ENCODE data around the gene MASP1. TPM values are rescaled to one million over a fixed set of nuclear protein-coding genes. Genes with fewer than 3 reads are reported as not detected.

MASP1 gene
- total RNA-seq, 2 experiments from 2014 or later = not detected

DNA sequence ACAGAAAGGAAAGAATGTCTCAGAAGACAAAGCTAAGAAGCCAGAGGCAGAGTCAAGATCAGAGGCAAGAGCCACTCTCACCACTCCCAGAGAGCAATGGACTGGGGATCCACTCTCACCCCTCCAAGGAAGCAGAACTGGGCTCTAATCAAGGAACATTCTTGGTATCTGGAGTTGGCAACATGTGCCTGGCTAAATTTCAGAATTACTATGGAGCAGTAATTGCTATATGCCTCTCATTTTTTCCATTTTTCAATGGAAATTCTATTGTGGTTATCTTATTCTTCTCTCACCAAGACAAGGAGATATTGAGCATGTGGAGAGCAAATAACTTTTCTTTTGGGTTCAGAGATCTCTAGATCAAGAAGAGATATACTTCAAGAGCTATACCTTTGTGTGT, 22.1 kb downstream of the MASP1 start:
- peaks cover 8% of the 10 kb centered on the region for H3K27me3 Mint-ChIP-seq
- H3K9me3 Mint-ChIP-seq (ENCODE audit: low read depth) = no peaks in the 10 kb centered on the region
- H3K4me1 Mint-ChIP-seq = no peaks in the 10 kb centered on the region
- H3K4me3 Mint-ChIP-seq = no peak overlapping the region
- DNase-seq (no peak), ATAC-seq (no peak)
- CTCF ChIA-PET = no interaction called here
- H3K27ac Mint-ChIP-seq = no peak overlapping the region
- no peaks in the 10 kb centered on the region for H3K36me3 Mint-ChIP-seq

DNA sequence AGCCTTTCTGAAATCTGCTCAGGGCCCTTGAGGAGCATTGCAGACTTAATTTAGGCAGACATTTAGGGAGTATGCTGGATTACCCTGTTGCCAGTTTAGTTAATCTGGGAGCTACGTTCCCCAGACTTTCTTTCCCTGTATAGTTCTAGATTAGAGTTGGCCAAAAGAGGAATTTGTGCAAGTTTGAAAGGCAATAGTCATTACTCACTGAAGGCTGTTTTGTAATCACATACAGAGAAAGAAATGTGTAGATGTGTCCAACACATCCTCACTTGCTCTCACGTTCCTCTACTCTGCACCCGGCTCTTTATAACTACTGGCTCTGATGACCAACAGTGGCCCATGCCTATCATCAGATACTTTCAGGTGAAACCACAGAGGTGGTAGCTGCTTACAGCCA, 24.2 kb downstream of the MASP1 start:
- no peaks in the 10 kb centered on the region for H3K36me3 Mint-ChIP-seq
- no peaks in the 10 kb centered on the region for H3K4me1 Mint-ChIP-seq
- no peak for DNase-seq
- no peaks in the 10 kb centered on the region for H3K9me3 Mint-ChIP-seq (ENCODE audit: low read depth)
- H3K4me3 Mint-ChIP-seq = no peak overlapping the region
- H3K27ac Mint-ChIP-seq = no peak overlapping the region
- ATAC-seq = no peak
- CTCF ChIA-PET = no interaction called here
- peaks cover 14% of the 10 kb centered on the region for H3K27me3 Mint-ChIP-seq

DNA sequence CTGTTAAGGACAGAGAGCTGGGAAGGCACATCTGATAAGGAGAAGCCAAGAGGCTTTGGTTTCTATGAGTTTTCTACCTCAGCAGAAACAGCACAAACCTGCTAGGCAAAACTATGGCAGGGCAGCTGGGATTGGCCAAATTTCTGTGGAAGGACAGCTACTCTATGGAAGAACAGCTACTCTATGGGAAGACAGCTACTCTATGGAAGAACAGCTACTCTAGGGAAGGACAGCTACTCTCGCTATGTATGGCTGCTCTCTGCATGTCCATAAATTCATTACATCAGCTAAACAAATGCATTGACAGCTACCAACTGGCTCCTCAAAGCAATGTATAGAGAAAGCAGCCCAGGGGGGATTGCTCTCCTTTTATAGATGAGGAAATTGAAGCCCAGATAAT, 24.8 kb downstream of the MASP1 start:
- Mint-ChIP-seq H3K27ac (no peak overlapping the region), H3K4me3 (no peak overlapping the region), H3K4me1 (no peaks in the 10 kb centered on the region), H3K27me3 (peaks cover 14% of the 10 kb centered on the region), H3K36me3 (no peaks in the 10 kb centered on the region), H3K9me3 (ENCODE audit: low read depth) (no peaks in the 10 kb centered on the region)
- ATAC-seq (no peak), DNase-seq (no peak)
- CTCF ChIA-PET = no interaction called here

DNA sequence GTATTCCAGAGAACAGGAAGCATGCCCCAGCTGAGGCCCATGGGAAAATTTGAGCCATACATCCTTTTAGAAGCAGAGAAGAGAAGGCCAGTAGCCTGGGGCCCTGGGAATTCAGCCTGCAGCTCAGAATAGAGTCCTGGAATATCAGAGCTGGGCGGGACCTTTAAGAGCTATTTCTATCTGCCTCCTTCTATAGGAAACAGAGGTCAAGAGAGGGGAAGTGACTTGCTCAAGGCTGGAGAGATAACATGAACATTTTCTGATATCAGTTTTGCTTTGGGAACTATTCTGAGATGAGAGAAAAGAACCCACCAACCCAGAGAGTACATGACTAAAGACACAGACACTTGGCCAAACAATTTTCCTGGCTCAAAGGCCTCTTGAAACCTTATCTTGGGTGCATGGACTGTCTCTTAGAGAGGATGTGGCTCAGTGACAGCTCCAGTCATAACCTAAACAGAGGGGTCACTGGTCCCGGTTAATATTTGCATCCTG, 26.0 kb downstream of the MASP1 start:
- Mint-ChIP-seq H3K27ac (no peak overlapping the region), H3K36me3 (no peaks in the 10 kb centered on the region), H3K9me3 (ENCODE audit: low read depth) (no peaks in the 10 kb centered on the region), H3K4me3 (no peak overlapping the region), H3K4me1 (no peaks in the 10 kb centered on the region), H3K27me3 (peaks cover 23% of the 10 kb centered on the region)
- DNase-seq (no peak), ATAC-seq (no peak)
- CTCF ChIA-PET = interaction anchor here (0.9 kb wide), 2 partner anchors 10 to 152 kb away, joined by 3 read pairs; no protein-coding TSS in a partner anchor

DNA sequence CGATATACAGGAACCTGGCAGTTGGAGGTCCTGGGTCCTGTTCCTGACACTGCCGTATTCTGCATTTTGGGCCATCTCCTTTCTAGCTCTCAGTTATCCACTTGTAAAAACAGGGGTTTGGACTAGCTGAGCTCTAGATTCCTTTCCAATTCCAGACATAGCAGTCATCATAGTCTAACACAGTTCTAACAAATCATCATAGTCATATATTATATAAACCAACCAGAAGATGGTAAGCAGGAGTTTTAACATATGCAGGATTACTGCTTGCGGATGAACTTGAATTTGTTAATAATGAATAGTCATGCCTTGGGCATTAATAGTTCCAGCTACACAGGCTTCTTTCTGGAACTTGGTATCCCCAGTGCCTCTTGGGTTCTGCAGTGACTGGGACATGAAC, 26.6 kb downstream of the MASP1 start:
- ATAC-seq = no peak
- CTCF ChIA-PET = interaction anchor here (0.9 kb wide), 1 partner anchor 152 kb away, joined by 3 read pairs; no protein-coding TSS in a partner anchor
- Mint-ChIP-seq H3K27ac (no peak overlapping the region), H3K9me3 (ENCODE audit: low read depth) (no peaks in the 10 kb centered on the region), H3K4me3 (no peak overlapping the region), H3K27me3 (peaks cover 27% of the 10 kb centered on the region), H3K36me3 (no peaks in the 10 kb centered on the region), H3K4me1 (no peaks in the 10 kb centered on the region)
- DNase-seq = no peak

DNA sequence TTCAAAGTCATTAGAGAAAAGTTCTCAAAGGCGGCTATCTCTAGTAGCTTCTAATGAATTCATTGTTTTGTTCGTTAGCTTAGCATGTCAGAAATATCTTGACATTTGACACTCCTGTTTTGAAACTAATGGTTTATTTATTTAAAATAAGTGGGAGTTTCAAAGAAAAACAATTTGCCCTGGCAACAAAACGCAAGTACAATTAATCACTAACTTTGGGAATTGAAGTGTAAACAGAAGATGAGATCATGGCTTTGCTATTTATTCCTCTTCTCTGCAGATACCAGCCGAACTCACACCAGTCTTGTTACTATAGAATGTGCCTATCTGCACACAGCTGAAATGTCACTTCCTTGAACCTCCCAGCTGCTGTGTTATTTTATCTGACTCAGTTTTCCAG, 27.5 kb downstream of the MASP1 start:
- H3K4me3 Mint-ChIP-seq = no peak overlapping the region
- H3K27ac Mint-ChIP-seq = no peak overlapping the region
- no peak for DNase-seq
- H3K4me1 Mint-ChIP-seq = no peaks in the 10 kb centered on the region
- CTCF ChIA-PET = no interaction called here
- no peaks in the 10 kb centered on the region for H3K9me3 Mint-ChIP-seq (ENCODE audit: low read depth)
- no peak for ATAC-seq
- H3K36me3 Mint-ChIP-seq = no peaks in the 10 kb centered on the region
- H3K27me3 Mint-ChIP-seq = peaks cover 33% of the 10 kb centered on the region

DNA sequence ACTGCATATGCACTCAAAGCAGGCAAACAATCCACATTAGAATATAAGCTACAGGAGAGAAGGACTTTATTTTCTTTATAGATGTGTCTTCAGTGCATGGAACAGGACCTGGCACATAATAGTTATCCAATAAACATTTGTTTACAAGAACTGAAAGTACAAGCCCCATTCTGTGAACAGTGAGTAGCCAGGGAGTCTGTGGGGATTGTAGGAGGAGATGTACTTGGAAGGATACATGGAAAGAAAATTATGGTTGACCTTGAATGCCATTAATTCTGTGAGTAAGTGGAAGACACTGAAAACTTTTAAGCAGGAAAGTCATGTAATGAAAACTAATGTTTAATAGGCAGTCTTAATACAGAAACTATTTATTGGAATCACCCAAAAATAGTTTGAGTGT, 28.3 kb downstream of the MASP1 start:
- no peaks in the 10 kb centered on the region for H3K9me3 Mint-ChIP-seq (ENCODE audit: low read depth)
- H3K36me3 Mint-ChIP-seq = no peaks in the 10 kb centered on the region
- H3K4me3 Mint-ChIP-seq = no peak overlapping the region
- H3K27me3 Mint-ChIP-seq = peaks cover 40% of the 10 kb centered on the region
- DNase-seq (no peak), ATAC-seq (no peak)
- CTCF ChIA-PET = interaction anchor here (1.0 kb wide), 1 partner anchor 56 kb away, joined by 4 read pairs; no protein-coding TSS in a partner anchor
- H3K27ac Mint-ChIP-seq = no peak overlapping the region
- H3K4me1 Mint-ChIP-seq = no peaks in the 10 kb centered on the region

DNA sequence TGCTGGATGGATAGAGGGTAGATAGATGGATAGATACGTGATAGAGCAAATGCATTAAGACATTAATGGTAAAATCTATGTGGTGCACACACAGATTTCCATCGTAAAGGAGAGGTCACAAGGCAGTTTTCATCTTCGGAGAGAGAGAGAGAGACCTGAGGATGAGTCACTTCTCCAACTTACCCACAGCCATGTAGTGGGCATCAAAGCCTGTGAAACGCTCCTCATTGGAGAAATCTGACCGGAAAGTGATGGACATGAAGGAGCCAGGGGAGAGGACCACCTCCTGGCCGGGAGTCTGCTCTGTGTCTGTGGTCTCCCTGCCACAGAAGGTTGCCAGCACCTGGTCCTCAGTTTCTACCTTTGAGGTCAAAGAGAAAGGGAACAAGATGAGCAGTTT, 29.2 kb downstream of the MASP1 start:
- CTCF ChIA-PET = interaction anchor here (0.6 to 1.0 kb wide), 2 partner anchors 57 to 1402 kb away, joined by 3 to 4 read pairs; no protein-coding TSS in a partner anchor
- Mint-ChIP-seq H3K9me3 (ENCODE audit: low read depth) (no peaks in the 10 kb centered on the region), H3K4me1 (no peaks in the 10 kb centered on the region), H3K4me3 (no peak overlapping the region), H3K27ac (no peak overlapping the region), H3K36me3 (no peaks in the 10 kb centered on the region), H3K27me3 (peaks cover 46% of the 10 kb centered on the region)
- DNase-seq (no peak), ATAC-seq (no peak)

DNA sequence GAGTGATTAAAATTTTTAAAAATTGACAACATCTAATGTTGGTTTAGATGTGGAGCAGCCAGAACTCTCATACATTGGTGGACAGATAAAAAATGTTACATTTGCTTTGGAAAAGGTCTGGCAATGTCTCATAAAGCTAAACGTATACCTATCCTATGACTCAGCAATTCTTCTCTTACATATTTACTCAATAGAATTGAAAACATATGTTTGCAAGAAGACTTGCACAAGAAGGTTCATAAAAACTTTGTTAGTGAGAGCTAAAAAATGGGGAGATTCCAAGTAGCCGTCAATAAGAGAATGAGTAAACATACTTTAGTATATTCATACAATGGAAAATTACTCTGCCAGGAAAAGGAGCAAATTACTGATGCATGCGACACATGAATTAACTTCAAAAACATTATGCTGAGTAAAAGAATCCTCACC, 30.0 kb downstream of the MASP1 start:
- no peaks in the 10 kb centered on the region for H3K4me1 Mint-ChIP-seq
- ATAC-seq (no peak), DNase-seq (no peak)
- no peaks in the 10 kb centered on the region for H3K9me3 Mint-ChIP-seq (ENCODE audit: low read depth)
- no peaks in the 10 kb centered on the region for H3K36me3 Mint-ChIP-seq
- H3K27me3 Mint-ChIP-seq = peaks cover 46% of the 10 kb centered on the region
- no peak overlapping the region for H3K4me3 Mint-ChIP-seq
- CTCF ChIA-PET = no interaction called here
- no peak overlapping the region for H3K27ac Mint-ChIP-seq

DNA sequence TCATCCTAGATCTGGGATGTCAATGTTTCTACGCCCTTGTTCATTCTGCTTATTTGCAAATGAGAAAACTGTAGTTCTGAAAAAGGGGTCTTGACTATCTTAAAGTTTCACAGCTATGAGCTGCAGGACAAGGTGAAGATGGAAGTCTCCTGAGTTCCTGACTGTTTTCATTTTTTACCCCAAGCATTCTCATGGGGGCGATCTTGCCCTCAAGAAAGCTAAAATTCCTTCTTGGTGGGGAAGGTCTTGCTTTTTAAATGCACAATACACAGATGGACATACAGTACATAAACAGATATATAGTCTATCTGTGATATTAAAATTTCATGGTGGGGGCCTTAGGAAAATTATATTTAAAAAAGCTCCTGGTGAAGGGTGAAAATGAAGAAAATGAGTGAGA, 32.4 kb downstream of the MASP1 start:
- Mint-ChIP-seq H3K27me3 (peaks cover 56% of the 10 kb centered on the region), H3K9me3 (ENCODE audit: low read depth) (no peaks in the 10 kb centered on the region), H3K36me3 (no peaks in the 10 kb centered on the region), H3K27ac (no peak overlapping the region), H3K4me3 (no peak overlapping the region), H3K4me1 (no peaks in the 10 kb centered on the region)
- DNase-seq (no peak), ATAC-seq (no peak)
- CTCF ChIA-PET = no interaction called here

DNA sequence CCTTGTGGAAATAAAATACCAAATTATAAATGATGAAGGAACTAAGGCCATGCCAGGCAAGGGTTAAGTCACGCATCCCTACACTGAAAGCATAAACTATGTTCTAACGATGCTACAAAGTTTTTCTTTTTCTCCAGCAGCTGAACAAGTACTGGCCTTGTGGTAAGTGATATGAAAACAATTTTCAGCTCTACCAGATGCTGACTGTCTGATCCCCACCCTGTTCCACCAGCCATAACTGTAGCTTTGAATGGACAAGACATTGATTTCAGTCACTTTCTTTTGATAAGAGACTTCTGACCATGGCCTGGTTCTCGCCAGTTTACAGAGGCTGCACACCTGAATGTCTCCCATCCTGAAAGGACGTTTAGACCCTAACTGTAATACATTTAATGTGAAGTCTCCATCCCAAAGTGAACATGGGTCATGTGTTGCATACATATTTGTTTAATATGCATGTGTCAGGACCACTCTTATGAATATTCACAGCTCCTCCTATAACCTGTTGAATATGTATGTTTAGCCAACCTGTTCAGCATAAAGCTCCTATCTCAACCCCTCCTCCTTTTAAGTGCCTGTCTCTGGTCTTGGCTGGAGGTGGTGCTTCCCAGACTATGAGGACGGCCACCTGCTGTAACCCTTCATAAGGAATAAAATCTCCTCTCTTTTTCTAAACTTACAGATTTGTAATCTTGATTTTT, 33.4 kb downstream of the MASP1 start:
- Mint-ChIP-seq H3K9me3 (ENCODE audit: low read depth) (no peaks in the 10 kb centered on the region), H3K27me3 (peaks cover 50% of the 10 kb centered on the region), H3K4me1 (no peaks in the 10 kb centered on the region), H3K4me3 (no peak overlapping the region), H3K36me3 (no peaks in the 10 kb centered on the region), H3K27ac (no peak overlapping the region)
- CTCF ChIA-PET = no interaction called here
- DNase-seq (no peak), ATAC-seq (no peak)

DNA sequence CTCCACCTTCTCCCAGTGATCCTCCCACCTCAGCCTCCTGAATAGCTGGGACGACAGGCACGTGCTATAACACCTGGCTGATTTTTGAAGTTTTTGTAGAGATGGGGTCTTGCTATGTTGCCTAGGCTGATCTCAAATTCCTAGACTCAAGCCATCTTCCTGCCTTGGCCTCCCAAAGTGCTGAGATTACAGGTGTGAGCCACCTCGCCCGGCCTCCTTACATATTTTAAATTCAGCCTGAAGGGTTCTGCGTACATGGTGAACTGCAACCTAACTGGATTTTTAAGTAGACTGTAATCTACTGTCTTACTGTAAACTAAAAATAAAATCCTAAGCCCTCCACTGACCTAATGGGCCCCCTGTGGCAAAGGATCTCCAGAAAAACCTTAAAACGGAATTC, 34.1 kb downstream of the MASP1 start:
- CTCF ChIA-PET = no interaction called here
- no peaks in the 10 kb centered on the region for H3K4me1 Mint-ChIP-seq
- DNase-seq = no peak

DNA sequence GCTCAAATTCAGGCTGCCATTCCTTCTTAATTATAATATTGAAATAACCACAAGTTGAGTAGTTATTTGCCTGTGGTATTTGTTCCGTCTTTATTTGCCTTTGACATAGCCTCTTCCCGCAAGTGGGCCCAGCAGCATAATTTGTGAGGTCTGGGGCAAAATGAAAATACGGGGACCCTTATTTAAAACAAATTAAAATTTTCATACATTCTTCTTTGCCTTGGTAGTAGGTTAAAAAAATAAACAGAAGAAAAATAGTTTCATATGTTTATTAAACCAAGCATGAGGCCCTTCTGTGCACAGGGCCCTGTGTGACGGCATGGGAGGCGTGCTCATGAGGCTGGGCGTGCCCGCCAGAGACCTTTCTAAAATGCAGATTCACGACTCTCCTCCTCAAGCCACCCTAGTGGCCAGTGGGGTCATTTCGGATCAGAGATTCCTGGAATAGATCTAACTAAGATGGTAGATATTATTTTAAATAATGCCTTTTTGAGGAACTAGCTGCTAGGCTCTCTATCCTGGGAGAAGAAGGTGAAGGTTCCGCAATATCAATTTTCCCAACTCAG, 35.4 kb downstream of the MASP1 start:
- Mint-ChIP-seq H3K27ac (no peak overlapping the region), H3K27me3 (peaks cover 44% of the 10 kb centered on the region), H3K4me3 (no peak overlapping the region), H3K9me3 (ENCODE audit: low read depth) (no peaks in the 10 kb centered on the region), H3K4me1 (no peaks in the 10 kb centered on the region), H3K36me3 (no peaks in the 10 kb centered on the region)
- CTCF ChIA-PET = interaction anchor here (1.2 kb wide), 1 partner anchor 10 kb away, joined by 3 read pairs; no protein-coding TSS in a partner anchor
- no peak for ATAC-seq
- no peak for DNase-seq

More for the DNA sequence above, 34.1 kb downstream of the MASP1 start:
- H3K36me3 Mint-ChIP-seq = no peaks in the 10 kb centered on the region
- H3K27me3 Mint-ChIP-seq = peaks cover 52% of the 10 kb centered on the region
- H3K4me3 Mint-ChIP-seq = no peak overlapping the region
- no peaks in the 10 kb centered on the region for H3K9me3 Mint-ChIP-seq (ENCODE audit: low read depth)
- H3K27ac Mint-ChIP-seq = no peak overlapping the region
- ATAC-seq = no peak

DNA sequence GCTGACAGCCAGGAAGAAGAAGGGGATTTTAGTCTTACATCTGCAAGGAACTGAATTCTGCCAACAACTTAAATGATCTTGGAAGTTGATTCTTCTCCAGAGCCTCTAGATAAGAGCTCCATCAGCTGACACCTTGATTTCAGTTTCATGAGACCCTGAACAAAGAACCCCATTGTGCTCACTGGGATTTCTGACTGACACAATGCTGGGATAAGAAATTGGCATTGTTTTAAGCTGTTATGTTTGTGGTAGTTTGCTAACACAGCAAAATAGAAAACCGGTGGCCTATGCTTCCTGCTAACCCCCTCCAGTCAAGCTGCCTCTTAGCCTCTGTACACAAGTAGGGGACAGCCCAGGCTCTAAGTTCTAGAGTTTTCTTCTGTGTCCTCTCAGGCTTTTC, 36.2 kb downstream of the MASP1 start:
- Mint-ChIP-seq H3K4me1 (no peaks in the 10 kb centered on the region), H3K9me3 (ENCODE audit: low read depth) (no peaks in the 10 kb centered on the region), H3K36me3 (no peaks in the 10 kb centered on the region), H3K4me3 (no peak overlapping the region), H3K27me3 (peaks cover 39% of the 10 kb centered on the region), H3K27ac (no peak overlapping the region)
- ATAC-seq = no peak
- no peak for DNase-seq
- CTCF ChIA-PET = interaction anchor here (1.2 kb wide), 1 partner anchor 10 kb away, joined by 3 read pairs; no protein-coding TSS in a partner anchor
